GM19043 (cell line): ENCODE measurements around the gene MICOS13.

Source experiments
- ATAC-seq: cut with Tn5 transposase; IDR thresholded peaks from one replicate; pipeline ENCODE4 v1.9.1; 2021; ENCODE audit warnings: low read depth; ENCODE audit not compliant: unreplicated experiment

Gene MICOS13

DNA sequence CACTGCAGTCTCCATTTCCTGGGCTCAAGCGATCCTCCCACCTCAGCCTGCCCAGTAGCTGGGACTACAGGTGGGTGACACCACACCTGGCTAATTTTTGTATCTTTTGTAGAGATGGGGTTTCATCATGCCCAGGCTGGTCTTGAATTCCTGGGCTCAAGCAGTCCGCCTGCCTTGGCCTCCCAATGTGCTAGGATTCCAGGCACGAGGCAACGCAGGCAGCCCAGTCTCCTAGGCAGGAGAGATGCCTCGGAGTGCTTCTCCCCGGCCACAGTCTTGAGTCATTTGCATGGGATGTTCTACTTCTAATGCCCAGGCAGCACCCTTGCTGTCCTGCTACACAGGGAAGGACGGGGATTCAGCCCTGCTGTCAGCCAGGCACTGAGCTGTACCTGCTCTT lies 8.7 kb downstream of the MICOS13 start:
- no peak for ATAC-seq

DNA sequence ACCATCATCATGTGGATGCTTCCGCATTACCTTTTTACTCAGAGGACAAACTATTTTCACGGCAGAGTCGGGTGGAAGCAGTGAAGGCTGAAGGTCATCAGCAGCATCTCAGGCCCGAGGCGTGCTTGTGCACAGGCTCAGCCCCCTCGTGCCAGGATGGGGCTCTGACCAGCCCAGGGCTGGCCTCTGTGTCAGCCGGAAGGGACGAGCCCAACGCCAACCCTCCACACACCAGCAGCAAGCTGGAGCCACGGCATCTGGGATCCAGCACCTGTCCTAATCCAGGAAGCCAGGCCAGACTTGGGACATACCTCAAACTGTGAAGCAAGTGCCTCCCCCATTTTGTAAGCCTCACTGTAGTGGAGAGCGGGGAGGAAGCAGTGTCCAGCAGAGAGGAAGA lies 11.1 kb downstream of the MICOS13 start:
- ATAC-seq: no peak

DNA sequence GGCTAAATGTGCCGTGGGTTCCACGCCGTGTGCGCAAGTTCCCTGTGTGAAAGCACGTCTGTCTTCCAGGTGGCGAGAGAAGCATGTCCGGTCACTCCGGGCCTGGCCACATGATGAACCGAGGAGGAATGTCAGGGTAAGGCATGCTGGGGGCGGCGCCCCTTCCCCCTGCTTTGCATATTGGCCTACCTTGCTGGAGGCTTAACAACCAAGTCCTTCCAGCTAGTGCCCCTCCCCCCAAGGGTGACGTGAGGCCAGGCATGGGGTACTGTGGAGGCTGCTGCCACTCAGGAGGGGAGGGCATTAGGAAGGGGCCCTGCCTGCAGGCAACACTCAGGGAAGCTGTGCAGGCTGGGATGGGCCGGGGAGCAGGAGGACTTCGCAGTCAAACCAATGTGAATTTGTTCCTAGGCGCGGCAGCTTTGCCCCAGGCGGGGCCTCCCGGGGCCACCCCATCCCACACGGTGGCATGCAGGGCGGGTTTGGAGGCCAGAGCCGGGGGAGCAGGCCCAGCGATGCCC lies 12.5 kb downstream of the MICOS13 start:
- no peak for ATAC-seq

GRCh38 chr19:5666921-5667610 lies 13.2 kb downstream of the MICOS13 start:
- no peak for ATAC-seq

- ATAC-seq: no peak
These were observed 14.4 kb downstream of the MICOS13 start for GRCh38 chr19:5665781-5666513.

DNA sequence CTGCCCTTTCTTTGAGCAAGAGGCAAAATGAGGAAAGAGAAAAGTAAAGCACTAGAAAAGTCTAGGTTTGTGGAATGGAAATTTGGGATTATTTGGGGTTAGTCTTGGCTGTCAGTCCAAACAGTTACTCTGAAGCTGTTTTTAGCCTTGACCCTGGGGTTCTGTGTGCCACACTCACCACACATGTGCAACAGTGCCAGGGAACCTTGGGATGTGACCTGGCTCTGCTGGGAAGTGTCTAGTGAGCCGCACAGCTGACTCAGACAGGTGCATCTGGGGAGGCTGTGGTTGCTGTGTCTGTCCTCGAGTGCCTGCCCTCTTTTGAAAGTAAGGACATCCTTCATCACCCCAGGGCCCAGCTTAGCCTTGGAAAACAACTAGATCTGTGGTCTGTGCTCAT lies 15.8 kb downstream of the MICOS13 start:
- ATAC-seq: no peak

DNA sequence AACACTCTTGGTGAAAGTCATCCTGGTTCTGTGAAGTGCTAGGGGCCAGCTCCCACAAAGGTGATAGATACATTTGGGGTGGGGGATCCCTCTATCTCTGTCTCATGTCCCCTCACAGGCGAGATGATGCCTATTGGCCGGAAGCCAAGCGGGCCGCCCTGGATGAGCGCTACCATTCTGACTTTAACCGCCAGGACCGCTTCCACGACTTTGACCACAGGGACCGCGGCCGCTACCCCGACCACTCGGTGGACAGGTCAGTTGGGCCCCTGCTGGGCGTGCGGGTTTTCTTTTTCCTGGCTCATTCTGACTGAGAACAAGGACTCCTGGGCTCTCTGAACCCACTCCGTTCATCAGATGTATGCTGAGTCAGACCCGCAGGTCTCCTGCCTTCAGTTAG lies 16.4 kb downstream of the MICOS13 start:
- ATAC-seq: no peak

DNA sequence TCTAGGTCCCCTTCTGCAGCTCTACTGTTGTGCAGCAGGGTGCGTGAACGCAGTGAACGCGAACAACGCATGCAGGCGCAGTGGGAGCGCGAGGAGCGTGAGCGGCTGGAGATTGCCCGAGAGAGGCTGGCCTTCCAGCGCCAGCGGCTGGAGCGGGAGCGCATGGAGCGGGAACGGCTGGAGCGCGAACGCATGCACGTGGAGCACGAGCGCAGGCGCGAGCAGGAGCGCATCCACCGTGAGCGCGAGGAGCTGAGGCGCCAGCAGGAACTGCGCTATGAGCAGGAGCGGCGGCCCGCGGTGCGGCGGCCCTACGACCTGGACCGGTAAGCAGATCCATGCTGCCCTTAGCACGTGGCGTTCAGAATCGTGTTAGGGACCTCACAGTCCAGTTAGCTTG lies 18.8 kb downstream of the MICOS13 start:
- ATAC-seq: no peak

DNA sequence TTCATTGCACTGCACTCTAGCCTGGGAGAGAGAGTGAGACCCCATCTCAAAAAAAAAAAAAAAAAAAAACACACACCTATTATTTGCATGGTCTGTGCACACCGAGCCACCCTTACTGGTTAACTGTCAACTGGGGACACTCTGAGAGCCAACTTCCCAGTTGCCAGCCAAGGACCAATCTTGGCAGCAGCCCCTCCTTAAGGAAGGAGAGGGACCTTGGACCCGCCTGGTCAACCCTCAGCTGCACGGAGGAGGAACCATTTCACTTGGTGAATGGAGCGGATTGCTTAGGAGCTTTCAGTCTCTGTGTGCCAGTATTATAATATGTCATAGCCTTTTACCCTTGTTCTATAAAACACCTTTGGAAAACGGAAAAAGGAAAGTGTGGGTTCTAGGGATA lies 24.9 kb downstream of the MICOS13 start:
- ATAC-seq: no peak

DNA sequence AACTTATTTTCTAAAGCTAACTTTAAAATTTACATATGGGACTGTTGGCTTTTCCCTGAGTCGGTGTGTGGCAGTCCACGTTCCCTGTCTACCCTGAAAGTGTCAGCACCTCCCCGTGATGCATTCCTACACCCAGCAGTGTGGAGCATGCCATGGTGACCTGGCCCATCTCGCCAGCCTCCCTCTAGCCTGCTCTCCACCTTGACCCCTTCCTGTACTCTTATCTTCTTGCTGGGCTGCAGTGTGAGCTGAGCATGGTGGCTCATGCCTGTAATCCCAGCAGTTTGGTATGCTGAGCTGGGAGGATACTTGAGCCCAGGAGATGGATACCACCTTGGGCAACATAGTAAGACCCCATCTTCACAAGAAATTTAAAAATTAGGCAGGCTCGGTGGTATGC lies 25.4 kb downstream of the MICOS13 start:
- no peak for ATAC-seq

DNA sequence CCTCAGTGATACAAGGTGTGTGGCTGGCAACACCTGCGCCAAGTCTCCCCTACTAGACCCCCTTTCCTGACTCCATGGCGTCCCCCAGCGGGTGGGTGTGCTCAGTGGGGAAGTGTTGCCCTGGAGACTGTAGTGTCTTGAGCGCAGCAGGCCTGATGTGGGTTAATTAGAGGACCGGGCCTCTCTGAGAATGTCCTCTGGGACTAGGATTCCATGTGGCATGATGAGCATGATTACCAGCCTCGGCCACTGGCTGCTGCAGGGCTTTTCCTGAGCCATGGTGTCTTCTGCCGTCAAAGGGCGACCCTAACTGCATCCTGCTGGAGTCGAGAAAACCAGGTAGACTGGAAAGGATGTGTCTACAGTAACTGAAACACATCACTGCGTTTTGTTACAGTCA lies 28.1 kb downstream of the MICOS13 start:
- no peak for ATAC-seq

DNA sequence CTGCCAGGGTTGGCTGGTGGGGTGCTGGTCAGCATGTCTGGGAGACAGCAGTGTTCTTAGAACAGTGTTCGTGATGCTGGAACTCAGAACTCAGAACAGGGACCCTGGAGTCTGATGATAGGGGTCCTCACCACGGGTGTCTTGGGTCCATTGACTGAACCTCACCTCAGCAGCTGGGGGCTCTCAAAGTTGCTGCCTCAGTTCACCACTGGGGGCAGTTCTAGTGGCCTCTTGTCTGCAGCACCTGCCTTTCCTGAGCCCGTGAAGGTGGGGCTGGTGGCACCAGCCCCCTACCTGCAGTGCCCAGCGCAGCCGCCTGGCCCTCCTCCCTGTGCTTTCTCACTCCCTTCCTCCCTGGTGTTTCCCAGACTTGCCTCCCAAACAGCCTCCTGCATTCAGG lies 29.0 kb downstream of the MICOS13 start:
- ATAC-seq: no peak

DNA sequence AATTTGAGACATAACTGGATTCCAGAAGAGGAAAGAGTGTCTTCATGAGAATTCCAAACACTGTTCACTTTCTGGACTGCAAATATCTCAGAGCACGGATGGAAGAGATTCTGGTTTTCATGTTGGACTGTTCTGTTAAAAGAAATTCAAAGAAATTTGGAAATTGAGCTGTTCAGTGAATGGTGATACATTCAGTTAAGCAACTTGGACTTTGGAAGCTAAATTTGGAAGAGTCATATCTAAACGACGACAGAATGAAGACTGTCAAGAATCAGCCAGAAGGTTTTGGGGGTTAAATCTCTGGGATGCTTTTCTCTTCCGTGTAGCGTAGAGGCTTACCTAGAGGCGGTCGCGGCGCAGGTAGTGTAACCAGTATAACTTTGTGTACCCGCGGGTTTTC lies 31.9 kb downstream of the MICOS13 start:
- ATAC-seq: no peak

GRCh38 chr19:5646703-5647102 lies 33.6 kb downstream of the MICOS13 start:
- ATAC-seq: no peak

- no peak for ATAC-seq
These were observed 34.9 kb downstream of the MICOS13 start for GRCh38 chr19:5645409-5645808.

DNA sequence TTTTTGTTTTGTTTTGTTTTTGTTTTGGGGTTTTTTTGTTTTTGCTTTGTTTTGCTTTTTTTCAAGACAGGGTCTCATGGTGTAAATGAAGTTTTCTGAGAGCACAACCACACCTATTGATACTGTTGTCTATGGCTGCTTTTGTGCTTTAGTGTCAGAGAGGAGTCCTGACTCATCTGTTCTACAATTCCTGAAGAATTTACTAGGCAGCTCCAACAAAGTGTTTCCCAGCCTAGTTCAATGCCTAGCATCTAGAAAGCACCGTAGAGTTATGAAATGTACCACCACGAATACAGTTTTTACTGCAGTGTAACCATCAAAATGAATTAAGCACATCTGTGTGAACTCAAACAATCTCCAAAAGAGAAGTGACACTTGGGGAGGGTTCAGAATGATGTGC lies 36.3 kb downstream of the MICOS13 start:
- ATAC-seq: no peak

DNA sequence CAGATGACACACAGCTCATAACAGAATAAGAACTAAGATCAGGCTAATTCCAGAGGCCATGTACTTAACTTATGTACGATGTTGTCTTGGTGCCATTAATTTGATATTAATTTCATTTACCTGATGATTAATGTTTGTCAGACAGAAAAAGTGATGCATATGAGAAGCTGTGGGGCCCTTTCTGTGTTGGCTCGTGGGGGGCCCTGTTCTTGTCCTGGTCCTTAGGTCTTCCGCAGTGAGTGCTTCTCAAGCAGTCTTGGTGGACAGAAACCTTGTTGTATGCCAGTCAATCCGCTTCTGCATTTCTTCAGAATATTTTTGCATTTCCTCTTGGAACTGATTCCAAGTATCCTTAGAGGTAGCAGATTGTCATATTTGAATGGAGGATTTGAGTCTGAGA lies 37.3 kb downstream of the MICOS13 start:
- no peak for ATAC-seq

GRCh38 chr19:5642204-5642603 lies 38.1 kb downstream of the MICOS13 start:
- no peak for ATAC-seq

DNA sequence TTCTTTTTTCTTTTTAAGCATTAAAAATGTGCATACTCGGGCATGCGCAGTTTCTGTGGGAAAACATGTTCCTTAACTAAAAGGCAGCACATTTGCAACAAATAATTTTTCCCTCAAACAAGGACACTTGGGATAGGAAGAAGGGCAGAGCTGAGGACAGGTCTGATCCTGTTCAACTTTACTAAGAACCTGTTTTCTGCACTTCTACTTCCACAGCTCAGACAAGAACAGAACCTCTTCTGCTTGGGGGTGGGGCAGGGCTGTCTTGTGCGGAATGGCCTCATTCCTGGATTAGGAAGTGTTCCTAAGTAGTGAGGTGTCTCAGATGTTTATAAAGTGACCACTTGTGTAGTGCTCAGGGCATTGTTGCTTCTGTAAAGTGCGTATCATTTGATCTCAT lies 39.1 kb downstream of the MICOS13 start:
- ATAC-seq: no peak

DNA sequence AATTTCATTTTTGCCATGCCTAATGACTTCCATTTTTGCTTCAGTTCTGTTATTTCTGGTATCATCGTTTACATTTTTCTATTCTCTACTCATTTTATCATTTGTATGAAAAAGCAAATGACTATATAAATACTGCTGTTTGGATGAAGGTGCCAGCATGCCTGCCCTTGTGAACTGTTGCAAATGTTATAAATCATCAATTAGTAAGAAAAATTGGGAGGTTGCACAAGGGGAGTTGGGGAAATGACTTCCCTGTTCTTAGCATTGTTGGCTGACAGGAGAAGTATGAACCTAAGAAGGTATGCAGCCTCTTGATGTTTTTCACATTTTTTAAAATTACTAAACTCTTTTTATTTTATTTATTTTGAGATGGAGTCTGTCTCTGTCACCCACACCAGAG lies 42.3 kb downstream of the MICOS13 start:
- ATAC-seq: no peak

DNA sequence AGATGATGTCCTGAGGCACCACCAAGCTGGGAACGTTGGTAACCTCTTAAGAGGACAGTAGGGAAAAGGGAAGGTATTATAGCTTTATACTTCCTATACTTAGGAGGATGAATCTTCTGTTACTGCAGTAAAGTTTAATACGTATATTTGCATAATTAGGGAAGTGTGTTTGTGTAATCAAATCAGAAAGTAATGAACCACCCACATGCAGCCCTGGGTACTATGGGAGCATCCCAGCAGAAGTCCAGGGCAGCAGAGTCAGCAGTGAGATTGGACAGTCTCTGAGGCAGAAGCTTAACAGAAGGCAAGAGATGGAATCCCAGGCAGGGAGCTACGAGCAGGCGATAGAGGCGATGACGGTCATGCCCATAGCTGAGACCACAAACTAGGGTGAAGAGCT lies 44.9 kb downstream of the MICOS13 start:
- ATAC-seq: no peak

GRCh38 chr19:5632657-5633056 lies 47.7 kb downstream of the MICOS13 start:
- ATAC-seq: no peak
